GM12878 (cell line): Measurements from ENCODE around the gene C6orf120.

Experiments
- EGR1 ChIP-seq, 2 experiments: IDR thresholded peaks; 1 replicate in 1 of 2; 2 replicates in 1 of 2; pipeline ENCODE4 v1.6.1; 2011 to 2012; ENCODE audit warnings: low read depth in 2 of 2, low read length in 2 of 2, borderline replicate concordance in 1 of 2, mild to moderate bottlenecking in 1 of 2, moderate library complexity in 1 of 2
- GABPA ChIP-seq: IDR thresholded peaks from 2 replicates; pipeline ENCODE4 v1.6.1; 2014; ENCODE audit warnings: antibody characterized with exemption, low read depth, mild to moderate bottlenecking, inconsistent platforms
- MEF2B ChIP-seq: fragments of 450-650 bp; IDR thresholded peaks from 2 replicates; pipeline ENCODE4 v1.6.1; 2018; ENCODE audit warnings: mild to moderate bottlenecking, moderate library complexity; ENCODE audit not compliant: partially characterized antibody, poor library complexity, severe bottlenecking
- POLR2AphosphoS2 ChIP-seq: IDR thresholded peaks from 2 replicates; pipeline ENCODE4 v1.6.1; 2011; ENCODE audit warnings: low read depth, mild to moderate bottlenecking, low read length, improper control_type of control experiment, moderate library complexity
- POLR2AphosphoS5 ChIP-seq: IDR thresholded peaks from 2 replicates; pipeline ENCODE4 v1.6.1; 2011; ENCODE audit warnings: mild to moderate bottlenecking, low read length, inconsistent platforms
- RFX5 ChIP-seq: IDR thresholded peaks from 2 replicates; pipeline ENCODE4 v1.6.1; 2011; ENCODE audit warnings: low read depth, low read length, improper control_type of control experiment
- SIN3A ChIP-seq: IDR thresholded peaks from 2 replicates; pipeline ENCODE4 v1.6.1; 2012; ENCODE audit warnings: low read depth, low read length, improper control_type of control experiment
- SMC3 ChIP-seq: IDR thresholded peaks from 2 replicates; pipeline ENCODE4 v1.6.1; 2011; ENCODE audit warnings: low read length, improper control_type of control experiment, borderline replicate concordance
- YY1 ChIP-seq: IDR thresholded peaks from 2 replicates; pipeline ENCODE4 v1.6.1; 2011; ENCODE audit warnings: low read depth, mild to moderate bottlenecking, low read length
- ZNF217 ChIP-seq: fragments of 450-650 bp; IDR thresholded peaks from 2 replicates; pipeline ENCODE4 v1.6.1; 2017; ENCODE audit warnings: antibody characterized with exemption, mild to moderate bottlenecking
- TF ChIP-seq, protein P1 (sequence below): IDR thresholded peaks from 2 replicates; pipeline ENCODE4 v1.6.1; 2011; ENCODE audit warnings: low read depth, low read length, improper control_type of control experiment, borderline replicate concordance

DNA sequence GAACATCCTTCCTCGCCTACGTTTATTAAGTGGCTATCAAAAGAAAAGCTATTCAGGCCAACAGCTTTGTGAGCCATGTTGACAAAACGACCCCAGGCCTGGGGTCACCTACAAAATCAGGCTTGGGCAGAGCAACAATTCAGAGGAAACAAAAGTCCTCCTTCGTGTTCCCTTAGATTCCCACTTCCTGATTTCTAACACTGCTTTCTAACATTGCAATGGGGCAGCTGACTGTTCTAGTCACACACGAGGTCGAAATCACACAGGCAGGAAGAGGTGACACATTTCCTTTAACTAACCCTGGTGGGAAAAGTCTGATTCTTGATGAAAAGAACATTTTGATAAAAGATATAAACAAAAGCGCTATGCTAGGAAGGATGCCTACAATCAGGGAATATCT lies 32.0 kb upstream of the C6orf120 start:
- TF ChIP-seq YY1: no peak
- TF ChIP-seq GABPA: no peak
- TF ChIP-seq RFX5: no peak
- TF ChIP-seq EGR1 (IDR thresholded peaks at IDR 0.05; ENCODE audit: borderline replicate concordance in 1 of 2, low read depth in 2 of 2, low read length in 2 of 2): no peak
- TF ChIP-seq POLR2AphosphoS2: no peak
- TF ChIP-seq, protein P1, sequence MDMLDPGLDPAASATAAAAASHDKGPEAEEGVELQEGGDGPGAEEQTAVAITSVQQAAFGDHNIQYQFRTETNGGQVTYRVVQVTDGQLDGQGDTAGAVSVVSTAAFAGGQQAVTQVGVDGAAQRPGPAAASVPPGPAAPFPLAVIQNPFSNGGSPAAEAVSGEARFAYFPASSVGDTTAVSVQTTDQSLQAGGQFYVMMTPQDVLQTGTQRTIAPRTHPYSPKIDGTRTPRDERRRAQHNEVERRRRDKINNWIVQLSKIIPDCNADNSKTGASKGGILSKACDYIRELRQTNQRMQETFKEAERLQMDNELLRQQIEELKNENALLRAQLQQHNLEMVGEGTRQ: no peak
- TF ChIP-seq SMC3: no peak
- no peak for TF ChIP-seq ZNF217
- no peak for TF ChIP-seq SIN3A
- no peak for TF ChIP-seq MEF2B
- TF ChIP-seq POLR2AphosphoS5: no peak
